IMR-90 (cell line): Measurements from ENCODE around the gene FMNL3. TPM values are rescaled to one million over a fixed set of nuclear protein-coding genes. Genes with fewer than 3 reads are reported as not detected.

Experiments used
- ATAC-seq: fragments of 200-7000 bp; cut with Tn5 transposase; 2 replicates; pipeline ENCODE4 v1.9.1; 2020; ENCODE audit warnings: low read depth, mild to moderate bottlenecking, moderate library complexity
- BruUV-seq: library from RNA; stranded (reverse); fragments of 400-500 nt; replicated peaks from 2 replicates; lab custom pipeline; 2021; lab: Mats Ljungman, UMichigan
- CTCF ChIA-PET: fragments of 300-600 bp; formaldehyde crosslinking; extraction: SDS; loops from one replicate; lab custom pipeline; 2021; ENCODE audit warnings: antibody characterized with exemption; lab: Yijun Ruan, JAX
- POLR2A ChIA-PET: fragments of 300-600 bp; sonication (Branson Sonifier 250); formaldehyde crosslinking; loops from one replicate; lab custom pipeline; 2022; ENCODE audit warnings: antibody characterized with exemption; ENCODE audit not compliant: unreplicated experiment; lab: Charles Lee
- DNase-seq: peaks from one replicate; pipeline ENCODE4 v3.0.0; 2013
- H2AFZ ChIP-seq: replicated peaks from 2 replicates; pipeline ENCODE3; 2013; ENCODE audit warnings: low read length, mild to moderate bottlenecking; ENCODE audit not compliant: poor library complexity
- H2AK5ac ChIP-seq: 2 replicates; pipeline ENCODE4 v1.6.1; 2013; ENCODE audit warnings: low read depth, low read length, inconsistent platforms
- H2AK9ac ChIP-seq: replicated peaks from 2 replicates; pipeline ENCODE3; 2013; ENCODE audit warnings: mild to moderate bottlenecking, low read depth, low read length, moderate library complexity; ENCODE audit not compliant: poor library complexity
- H2BK120ac ChIP-seq: 2 replicates; pipeline ENCODE4 v1.6.1; 2013; ENCODE audit warnings: low read depth, low read length, inconsistent platforms
- H2BK15ac ChIP-seq: 3 replicates; pipeline ENCODE4 v1.6.1; 2013; ENCODE audit warnings: low read depth, low read length, inconsistent platforms
- H2BK20ac ChIP-seq: 2 replicates; pipeline ENCODE4 v1.6.1; 2013; ENCODE audit warnings: low read depth, mild to moderate bottlenecking, inconsistent platforms, low read length, moderate library complexity
- H2BK5ac ChIP-seq: 2 replicates; pipeline ENCODE4 v1.6.1; 2013; ENCODE audit warnings: mild to moderate bottlenecking, low read depth, low read length, inconsistent platforms; ENCODE audit not compliant: poor library complexity, severe bottlenecking
- H3K14ac ChIP-seq: replicated peaks from 2 replicates; pipeline ENCODE4 v1.6.1; 2013; ENCODE audit warnings: low read depth, low read length, inconsistent platforms
- H3K18ac ChIP-seq: 2 replicates; pipeline ENCODE4 v1.6.1; 2013; ENCODE audit warnings: low read depth, low read length, control low read depth
- H3K23ac ChIP-seq: 2 replicates; pipeline ENCODE4 v1.6.1; 2013; ENCODE audit warnings: low read depth, low read length, inconsistent platforms
- H3K27ac ChIP-seq: 2 replicates; pipeline ENCODE4 v1.5.1; 2013; ENCODE audit warnings: mild to moderate bottlenecking, control low read depth, low read length; ENCODE audit not compliant: insufficient read depth
- H3K27me3 ChIP-seq: 2 replicates; pipeline ENCODE4 v1.6.1; 2013; ENCODE audit warnings: low read length; ENCODE audit not compliant: control insufficient read depth, insufficient read depth
- H3K36me3 ChIP-seq: 2 replicates; pipeline ENCODE4 v1.6.1; 2013; ENCODE audit warnings: low read length, mixed read lengths; ENCODE audit not compliant: control insufficient read depth, insufficient read depth
- H3K4ac ChIP-seq: 2 replicates; pipeline ENCODE4 v1.6.1; 2013; ENCODE audit warnings: low read depth, low read length, inconsistent platforms
- H3K4me1 ChIP-seq: 2 replicates; pipeline ENCODE4 v1.6.1; 2013; ENCODE audit warnings: low read length, mixed read lengths; ENCODE audit not compliant: control insufficient read depth, insufficient read depth
- H3K4me2 ChIP-seq: 2 replicates; pipeline ENCODE4 v1.6.1; 2013; ENCODE audit warnings: low read depth, mild to moderate bottlenecking, control low read depth, low read length, moderate library complexity
- H3K4me3 ChIP-seq: 2 replicates; pipeline ENCODE4 v1.5.1; 2013; ENCODE audit warnings: low read depth, mild to moderate bottlenecking, control low read depth, low read length, moderate library complexity; ENCODE audit not compliant: insufficient read depth
- H3K56ac ChIP-seq: 2 replicates; pipeline ENCODE4 v1.6.1; 2013; ENCODE audit warnings: low read length, inconsistent platforms; ENCODE audit not compliant: insufficient read depth; ENCODE audit errors: extremely low read depth
- H3K79me1 ChIP-seq, 2 experiments: 2 replicates each; pipeline ENCODE4 v1.6.1; 2013; ENCODE audit warnings: low read length in 2 of 2, inconsistent platforms in 1 of 2, low read depth in 1 of 2
- H3K9ac ChIP-seq: 2 replicates; pipeline ENCODE4 v1.6.1; 2013; ENCODE audit warnings: low read depth, low read length, control low read depth
- H3K9me1 ChIP-seq: 2 replicates; pipeline ENCODE4 v1.6.1; 2013; ENCODE audit warnings: low read length, inconsistent platforms; ENCODE audit not compliant: insufficient read depth
- H3K9me3 ChIP-seq: 2 replicates; pipeline ENCODE4 v1.6.1; 2013; ENCODE audit warnings: low read length; ENCODE audit not compliant: control insufficient read depth, insufficient read depth
- H4K20me1 ChIP-seq: 2 replicates; pipeline ENCODE4 v1.6.1; 2013; ENCODE audit warnings: low read length, inconsistent platforms; ENCODE audit not compliant: insufficient read depth
- H4K5ac ChIP-seq: 2 replicates; pipeline ENCODE4 v1.6.1; 2013; ENCODE audit warnings: mild to moderate bottlenecking, low read depth, low read length, control low read depth
- H4K8ac ChIP-seq, 2 experiments: 2 replicates each; pipeline ENCODE4 v1.6.1; 2013; ENCODE audit warnings: low read depth in 2 of 2, low read length in 2 of 2, control low read depth in 1 of 2, inconsistent platforms in 1 of 2
- H4K91ac ChIP-seq: 2 replicates; pipeline ENCODE4 v1.6.1; 2013; ENCODE audit warnings: low read depth, low read length, inconsistent platforms; ENCODE audit not compliant: insufficient read depth
- CEBPB ChIP-seq: IDR thresholded peaks from 2 replicates; pipeline ENCODE4 v1.6.1; 2012; ENCODE audit warnings: low read depth, low read length, improper control_type of control experiment
- CTCF ChIP-seq: conservative IDR thresholded peaks from 2 replicates; pipeline ENCODE4 v1.5.1; 2012; ENCODE audit warnings: mild to moderate bottlenecking, low read depth, low read length, improper control_type of control experiment
- ELK1 ChIP-seq: fragments of 150-350 bp; IDR thresholded peaks from 2 replicates; pipeline ENCODE4 v1.6.1; 2016; ENCODE audit warnings: low read depth, mild to moderate bottlenecking, low read length, moderate library complexity, borderline replicate concordance
- FOS ChIP-seq: fragments of 150-350 bp; IDR thresholded peaks from 2 replicates; pipeline ENCODE4 v1.6.1; 2016; ENCODE audit warnings: low read depth, low read length
- MAZ ChIP-seq: IDR thresholded peaks from 2 replicates; pipeline ENCODE4 v1.6.1; 2012; ENCODE audit warnings: low read depth, mild to moderate bottlenecking, low read length, improper control_type of control experiment, moderate library complexity, borderline replicate concordance
- MXI1 ChIP-seq: IDR thresholded peaks from 2 replicates; pipeline ENCODE4 v1.6.1; 2012; ENCODE audit warnings: low read depth, mild to moderate bottlenecking, low read length, moderate library complexity, borderline replicate concordance
- RAD21 ChIP-seq: IDR thresholded peaks from 2 replicates; pipeline ENCODE4 v1.6.1; 2012; ENCODE audit warnings: low read length, improper control_type of control experiment
- RCOR1 ChIP-seq: IDR thresholded peaks from 2 replicates; pipeline ENCODE4 v1.6.1; 2012; ENCODE audit warnings: mild to moderate bottlenecking, low read length, improper control_type of control experiment; ENCODE audit not compliant: insufficient replicate concordance
- SMC3 ChIP-seq: fragments of 150-350 bp; IDR thresholded peaks from 2 replicates; pipeline ENCODE4 v1.6.1; 2016; ENCODE audit warnings: low read depth, mild to moderate bottlenecking, antibody characterized with exemption, low read length, moderate library complexity
- WGBS, 2 experiments: methylation state at CpG; one replicate each; pipeline versions ENCODE4 v1.1.5 to v1.1.7; 2013; ENCODE audit warnings: missing lambda C conversion rate in 2 of 2; ENCODE audit not compliant: insufficient read length in 1 of 2; ENCODE audit errors: extremely low coverage in 2 of 2; 5-methylcytosine and 5-hydroxymethylcytosine counted together
- dilution Hi-C: fragments of 300-500 bp; cut with HindIII; formaldehyde crosslinking; loops from one replicate; pipeline ENCODE4 v1.14.3; 2018; ENCODE audit warnings: low sequenced_read_pairs; ENCODE audit not compliant: unreplicated experiment
- in situ Hi-C: fragments of 300-500 bp; cut with MboI; formaldehyde crosslinking; loops from 3 replicates; pipeline ENCODE4 v1.14.3; 2019; ENCODE audit warnings: low sequenced_read_pairs, inconsistent platforms, mixed read lengths
- intact Hi-C: fragments of 100-400 bp; cut with micrococcal nuclease; formaldehyde crosslinking; loops from 2 replicates; pipeline ENCODE4 v1.10.0; 2022
- polyA plus RNA-seq, 3 experiments: library from polyadenylated mRNA; depleted of rRNA; stranded (reverse); fragments of >200 nt; gene quantifications; 2 replicates each; pipeline ENCODE4 v1.2.3, GENCODE V29; 2012; ENCODE audit warnings: low replicate concordance in 1 of 3
- total RNA-seq: library from RNA; depleted of rRNA; stranded (reverse); fragments of >200 nt; gene quantifications from 2 replicates; pipeline ENCODE4 v1.2.3, GENCODE V29; 2012
- TF ChIP-seq, protein P1 (sequence below): fragments of 150-350 bp; IDR thresholded peaks from 2 replicates; pipeline ENCODE4 v1.6.1; 2017; ENCODE audit warnings: mild to moderate bottlenecking, antibody characterized with exemption, low read length, low read depth

FMNL3 gene
- total and polyA plus RNA-seq, 2 of the 4 experiments (the other 2 are of a cell fraction), result 16.3 to 36.4 TPM

DNA sequence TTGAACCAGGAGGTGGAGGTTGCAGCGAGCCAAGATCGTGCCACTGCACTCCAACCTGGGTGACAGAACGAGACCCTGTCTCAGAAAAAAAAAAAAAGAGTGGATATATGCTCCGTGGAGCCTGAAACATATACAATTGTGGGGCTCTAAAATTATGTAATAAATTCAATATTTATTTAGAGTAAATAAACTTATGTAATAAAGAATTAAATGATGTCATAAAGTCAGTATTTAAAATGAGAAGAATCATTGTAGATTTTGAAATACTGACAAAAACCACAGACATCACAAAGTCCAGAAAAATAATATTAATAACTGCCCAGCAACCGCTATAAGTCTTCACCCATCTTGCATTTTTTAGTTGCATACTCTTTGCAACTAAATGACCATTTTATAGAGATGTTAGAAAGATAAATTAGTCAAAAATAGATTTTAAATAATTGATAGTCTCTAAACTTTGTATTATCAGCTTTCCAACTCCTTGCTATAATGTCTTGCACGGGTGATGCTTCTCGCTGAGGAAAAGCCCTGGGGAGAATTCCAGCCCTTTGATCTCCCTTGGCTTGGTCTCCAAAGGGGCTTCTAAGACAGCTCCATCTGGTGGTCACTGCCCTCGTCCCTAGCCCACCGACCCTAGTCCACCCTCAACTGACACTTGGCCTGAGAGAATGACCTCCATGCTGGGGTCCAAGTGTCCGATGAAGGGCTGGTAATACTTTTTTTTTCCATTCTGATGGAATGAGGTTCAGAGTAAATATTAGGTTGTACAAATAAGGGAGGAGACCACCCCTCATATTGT, 26.2 kb upstream of the FMNL3 start:
- H4K5ac ChIP-seq, result no peak overlapping the region
- ATAC-seq (no peak), DNase-seq (no peak)
- H2BK5ac ChIP-seq, result no peak overlapping the region
- H3K79me1 ChIP-seq, result no peaks in the 10 kb centered on the region
- no peak overlapping the region for H2AK9ac ChIP-seq
- H3K9me1 ChIP-seq, result no peaks in the 10 kb centered on the region
- no peaks in the 10 kb centered on the region for H3K9me3 ChIP-seq
- no peak overlapping the region for H4K91ac ChIP-seq
- no peak overlapping the region for H2BK15ac ChIP-seq
- dilution Hi-C loops, result no loop called here
- intact Hi-C loops, result no loop called here
- H3K4me1 ChIP-seq, result no peaks in the 10 kb centered on the region
- H2BK20ac ChIP-seq, result no peak overlapping the region
- H3K27ac ChIP-seq, result no peak overlapping the region
- no TSS peak for BruUV-seq
- H3K9ac ChIP-seq, result no peak overlapping the region
- TF ChIP-seq MAZ (no peak), RCOR1 (no peak), CEBPB (no peak), ELK1 (no peak), CTCF (no peak), RAD21 (no peak), SMC3 (no peak), MXI1 (no peak), FOS (no peak)
- TF ChIP-seq, protein P1, sequence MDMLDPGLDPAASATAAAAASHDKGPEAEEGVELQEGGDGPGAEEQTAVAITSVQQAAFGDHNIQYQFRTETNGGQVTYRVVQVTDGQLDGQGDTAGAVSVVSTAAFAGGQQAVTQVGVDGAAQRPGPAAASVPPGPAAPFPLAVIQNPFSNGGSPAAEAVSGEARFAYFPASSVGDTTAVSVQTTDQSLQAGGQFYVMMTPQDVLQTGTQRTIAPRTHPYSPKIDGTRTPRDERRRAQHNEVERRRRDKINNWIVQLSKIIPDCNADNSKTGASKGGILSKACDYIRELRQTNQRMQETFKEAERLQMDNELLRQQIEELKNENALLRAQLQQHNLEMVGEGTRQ, result no peak
- no peak overlapping the region for H2AFZ ChIP-seq
- WGBS, 2 experiments, result no CpG with 5 or more reads among the region's 10 CpGs
- H3K4me3 ChIP-seq, result no peak overlapping the region
- H3K23ac ChIP-seq, result no peak overlapping the region
- ChIA-PET POLR2A (interaction anchor here (0.7 kb wide), 1 partner anchor 8 kb away, joined by 6 read pairs; no protein-coding TSS in a partner anchor), CTCF (no interaction called here)
- no peak overlapping the region for H3K14ac ChIP-seq
- H4K8ac ChIP-seq, result no peak overlapping the region
- H3K27me3 ChIP-seq, result peaks cover 17% of the 10 kb centered on the region
- no peak overlapping the region for H2AK5ac ChIP-seq
- H3K18ac ChIP-seq, result no peak overlapping the region
- no peak overlapping the region for H2BK120ac ChIP-seq
- no peak overlapping the region for H3K56ac ChIP-seq
- H4K20me1 ChIP-seq, result no peaks in the 10 kb centered on the region
- H3K4me2 ChIP-seq, result no peak overlapping the region
- no peak overlapping the region for H3K4ac ChIP-seq
- no peaks in the 10 kb centered on the region for H3K36me3 ChIP-seq
- in situ Hi-C loops, result no loop called here
